ENCODE measurements around the gene NMUR1.
A peak's percentile ranks its signal among the peaks of the same experiment; 100 is the strongest.

The NMUR1 gene

GRCh38 chr2:231527955-231528635 lies 2.1 kb downstream of the NMUR1 start:
- no peak for DNase-seq (ENCODE audit: low read depth in 2 of 2, low spot score in 1 of 2)

GRCh38 chr2:231527091-231527395 lies 3.2 kb downstream of the NMUR1 start:
- DNase-seq (ENCODE audit: low read depth in 2 of 2, low spot score in 1 of 2) = no peak

GRCh38 chr2:231526341-231527090 lies 3.7 kb downstream of the NMUR1 start:
- DNase-seq (ENCODE audit: low read depth in 2 of 2, low spot score in 1 of 2) = no peak

GRCh38 chr2:231525248-231526163 lies 4.7 kb downstream of the NMUR1 start:
- no peak for DNase-seq (ENCODE audit: low read depth in 2 of 2, low spot score in 1 of 2)

- no peak for DNase-seq (ENCODE audit: low read depth in 2 of 2, low spot score in 1 of 2)
These were observed 5.6 kb downstream of the NMUR1 start for GRCh38 chr2:231524477-231525247.

- DNase-seq (ENCODE audit: low read depth in 2 of 2, low spot score in 1 of 2) = no peak
These were observed 6.6 kb downstream of the NMUR1 start for GRCh38 chr2:231523451-231524285.

- no peak for DNase-seq (ENCODE audit: low read depth in 2 of 2, low spot score in 1 of 2)
These were observed 7.6 kb downstream of the NMUR1 start for GRCh38 chr2:231522418-231523180.

- no peak for DNase-seq (ENCODE audit: low read depth in 2 of 2, low spot score in 1 of 2)
These were observed 8.8 kb downstream of the NMUR1 start for GRCh38 chr2:231521443-231521842.

GRCh38 chr2:231519975-231520555 lies 10.2 kb downstream of the NMUR1 start:
- DNase-seq (ENCODE audit: low read depth in 2 of 2, low spot score in 1 of 2) = no peak

GRCh38 chr2:231518771-231519170 lies 11.5 kb downstream of the NMUR1 start:
- DNase-seq (ENCODE audit: low read depth in 2 of 2, low spot score in 1 of 2) = no peak

- no peak for DNase-seq (ENCODE audit: low read depth in 2 of 2, low spot score in 1 of 2)
These were observed 14.6 kb downstream of the NMUR1 start for GRCh38 chr2:231515603-231516002.

GRCh38 chr2:231514951-231515297 lies 15.3 kb downstream of the NMUR1 start:
- no peak for DNase-seq (ENCODE audit: low read depth in 2 of 2, low spot score in 1 of 2)

GRCh38 chr2:231514225-231514950 lies 15.9 kb downstream of the NMUR1 start:
- peak; percentile 93 to 97 for DNase-seq (ENCODE audit: low read depth in 2 of 2, low spot score in 1 of 2)

GRCh38 chr2:231513746-231514224 lies 16.5 kb downstream of the NMUR1 start:
- DNase-seq (ENCODE audit: low read depth in 2 of 2, low spot score in 1 of 2) = no peak

- DNase-seq (ENCODE audit: low read depth in 2 of 2, low spot score in 1 of 2) = no peak
These were observed 18.0 kb downstream of the NMUR1 start for GRCh38 chr2:231512222-231512621.

GRCh38 chr2:231503766-231504165 lies 26.5 kb downstream of the NMUR1 start:
- no peak for DNase-seq (ENCODE audit: low read depth in 2 of 2, low spot score in 1 of 2)

GRCh38 chr2:231502596-231502995 lies 27.6 kb downstream of the NMUR1 start:
- no peak for DNase-seq (ENCODE audit: low read depth in 2 of 2, low spot score in 1 of 2)

GRCh38 chr2:231497651-231498050 lies 32.6 kb downstream of the NMUR1 start:
- no peak for DNase-seq (ENCODE audit: low read depth in 2 of 2, low spot score in 1 of 2)

All from stimulated activated CD8-positive, alpha-beta memory T cell treated with anti-CD3 and anti-CD28 coated beads, Interleukin-4, amount 100 ng/mL, for 4 hours (primary cell).